ENCODE results near the gene TMEM114.
"Not testable (repeated sequence)": the region's sequence is repeated elsewhere in the genome, so short reads cannot be mapped to it uniquely, and the experiment has no call there.

The TMEM114 gene

GRCh38 chr16:8576141-8577004 lies 13.9 kb downstream of the TMEM114 start:
- no peak for DNase-seq (ENCODE audit: low read depth, low spot score)

- DNase-seq (ENCODE audit: low read depth, low spot score): no peak
Observed at GRCh38 chr16:8575399-8575798, 14.9 kb downstream of the TMEM114 start.

- no peak for DNase-seq (ENCODE audit: low read depth, low spot score)
Observed at GRCh38 chr16:8572919-8573724, 17.2 kb downstream of the TMEM114 start.

- DNase-seq (ENCODE audit: low read depth, low spot score): no peak
Observed at GRCh38 chr16:8572063-8572918, 18.0 kb downstream of the TMEM114 start.

DNA sequence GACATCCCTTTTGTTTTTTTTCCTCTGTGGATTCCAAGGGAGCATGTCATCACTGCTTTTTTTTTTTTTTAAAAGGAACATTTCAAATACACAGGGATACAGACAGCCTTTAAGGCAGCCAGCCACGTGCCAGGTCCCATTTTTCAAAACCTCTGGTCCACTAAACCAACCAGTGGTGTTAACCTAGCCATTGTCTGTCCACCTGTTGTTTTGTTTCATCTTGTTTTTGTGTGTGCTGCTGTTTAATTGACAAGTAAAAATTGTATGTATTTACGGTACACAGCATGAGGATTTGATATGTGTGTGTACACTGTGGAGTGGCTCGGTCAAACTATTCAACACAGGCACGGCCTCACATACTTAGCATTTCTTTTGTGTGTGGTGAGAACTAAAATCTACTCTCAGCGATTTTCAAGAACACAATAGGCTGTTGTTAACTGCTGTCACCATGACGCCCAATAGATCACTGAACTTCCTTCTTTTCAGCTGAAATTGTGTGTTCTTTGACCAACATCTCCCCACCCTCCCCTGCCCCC lies 19.2 kb downstream of the TMEM114 start:
- no peak for DNase-seq (ENCODE audit: low read depth, low spot score)

DNA sequence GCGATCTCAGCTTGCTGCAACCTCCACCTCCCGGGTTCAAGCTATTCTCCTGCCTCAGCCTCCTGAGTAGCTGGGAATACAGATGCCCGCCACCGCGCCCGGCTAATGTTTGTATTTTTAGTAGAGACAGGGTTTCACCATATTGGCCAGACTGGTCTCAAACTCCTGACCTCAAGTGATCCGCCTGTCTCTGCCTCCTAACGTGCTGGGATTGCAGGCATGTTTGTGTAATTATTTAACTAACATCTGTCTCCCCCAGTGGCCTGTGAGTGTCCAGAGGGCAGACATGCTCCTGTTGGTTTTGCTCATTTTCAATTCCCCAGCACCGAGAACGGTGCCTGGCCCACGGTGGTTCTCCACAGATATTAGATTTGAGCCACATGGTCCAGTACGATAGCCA lies 19.9 kb downstream of the TMEM114 start:
- not testable (repeated sequence) for DNase-seq (ENCODE audit: low read depth, low spot score)

DNA sequence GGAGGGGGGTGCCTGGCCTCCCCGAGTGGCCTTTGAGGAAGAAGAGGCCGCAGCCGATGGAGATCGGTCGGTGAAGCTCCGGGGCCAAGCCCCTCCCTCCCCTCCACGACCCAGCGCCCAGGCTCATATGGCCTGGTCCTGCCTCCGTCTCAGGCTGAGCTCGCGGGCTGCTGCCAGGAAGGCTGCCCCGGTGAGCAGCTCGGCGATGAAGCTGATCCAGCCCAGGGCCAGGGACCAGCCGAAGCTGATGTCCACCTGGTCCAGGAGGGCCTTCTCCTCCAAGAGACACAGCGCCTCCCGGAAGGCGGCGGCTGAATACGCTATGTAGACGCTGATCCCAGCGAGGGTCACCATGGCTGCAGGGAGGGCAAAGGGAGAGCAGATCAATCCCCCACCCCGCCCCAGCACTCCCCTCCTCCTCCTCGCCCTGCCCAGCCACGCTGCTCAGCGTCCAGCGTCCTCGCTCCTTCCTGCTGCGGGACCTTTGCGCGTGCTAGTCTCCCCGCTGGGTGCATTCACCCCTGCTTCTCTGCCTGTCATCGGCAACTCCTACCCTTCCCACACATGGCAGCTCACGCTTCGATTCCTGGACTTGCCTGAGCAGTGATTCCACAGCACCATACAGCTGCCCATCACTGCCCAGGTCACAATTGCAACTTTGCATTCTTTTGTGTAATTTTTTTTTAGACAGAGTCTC lies 20.5 kb downstream of the TMEM114 start:
- no peak for DNase-seq (ENCODE audit: low read depth, low spot score)

DNA sequence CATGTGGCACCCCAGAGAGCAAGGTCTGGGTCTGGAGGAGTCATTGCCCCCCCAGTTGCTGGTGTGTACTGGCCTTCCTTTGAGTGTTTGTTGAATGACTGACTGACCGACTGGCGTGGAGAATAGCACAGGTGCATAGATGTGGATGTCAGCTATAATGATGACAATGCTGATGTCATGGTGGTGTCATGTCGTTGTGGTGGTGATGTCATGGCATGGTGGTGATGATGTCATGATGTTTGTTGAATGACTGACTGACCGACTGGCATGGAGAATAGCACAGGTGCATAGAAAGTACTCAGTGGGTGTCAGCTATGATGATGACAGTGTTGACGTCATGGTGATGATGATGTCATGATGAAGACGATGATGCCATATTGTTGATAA lies 22.1 kb downstream of the TMEM114 start:
- DNase-seq (ENCODE audit: low read depth, low spot score): no peak

DNA sequence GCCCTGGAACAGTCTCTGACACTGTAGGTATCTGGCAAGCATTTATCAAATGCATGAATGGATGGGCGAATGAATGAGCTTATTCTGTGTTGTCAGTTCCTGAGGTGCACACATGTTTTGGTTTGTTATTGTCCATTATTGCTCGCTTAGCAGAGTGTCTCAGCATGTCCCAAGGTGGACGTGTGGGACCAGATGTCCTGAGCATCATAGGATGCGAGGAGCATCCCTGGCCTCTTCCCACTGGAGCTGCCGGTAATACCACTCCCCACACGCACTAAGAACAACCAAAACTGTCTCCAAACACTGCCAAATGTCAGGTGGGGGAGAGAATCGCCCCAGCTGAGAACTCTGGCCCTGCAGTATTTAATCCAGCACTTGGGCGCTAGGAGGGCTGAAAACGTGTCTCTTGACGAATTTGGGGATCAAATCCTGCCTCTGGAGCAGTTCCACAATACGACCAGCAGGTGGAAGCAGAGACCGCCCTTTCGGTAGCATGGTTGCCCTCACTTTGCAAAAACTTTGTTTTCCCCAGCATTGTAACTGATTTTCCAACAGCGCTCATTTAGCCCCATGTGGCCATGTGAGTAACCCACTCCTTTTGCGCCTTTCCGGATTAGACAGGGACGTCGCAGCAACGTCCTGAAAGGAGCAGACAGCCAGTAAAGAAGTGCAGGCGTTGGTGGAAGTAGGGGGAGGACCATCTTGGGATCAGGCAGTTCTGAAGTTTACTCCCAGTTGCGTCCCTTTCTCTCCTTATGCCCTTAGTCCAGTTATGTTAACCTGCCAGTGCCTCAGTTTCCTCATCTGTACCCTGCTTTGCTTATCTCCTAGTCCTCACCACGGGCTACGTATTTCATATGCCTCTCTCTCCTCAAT lies 22.7 kb downstream of the TMEM114 start:
- DNase-seq (ENCODE audit: low read depth, low spot score): peak; percentile 75

- no peak for DNase-seq (ENCODE audit: low read depth, low spot score)
Observed at GRCh38 chr16:8565498-8565897, 24.8 kb downstream of the TMEM114 start.

DNA sequence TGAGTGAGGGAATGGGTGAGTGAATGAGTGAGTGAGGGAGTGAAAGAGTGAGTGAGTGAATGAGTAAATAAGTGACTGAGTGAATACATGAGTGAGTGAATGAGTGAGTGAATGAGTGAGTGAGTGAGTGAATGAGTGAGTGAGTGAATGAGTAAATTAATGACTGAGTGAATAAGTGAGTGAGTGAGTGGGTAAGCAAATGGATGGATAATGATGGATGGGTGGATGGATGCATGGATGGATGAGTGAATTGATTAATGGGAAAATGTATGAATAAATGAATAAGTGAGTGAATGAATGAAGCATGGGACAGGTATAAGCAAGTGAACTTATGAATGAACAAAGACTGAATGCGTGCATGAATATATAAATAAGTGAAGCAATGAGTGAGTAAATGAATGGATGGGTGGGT lies 25.4 kb downstream of the TMEM114 start:
- DNase-seq (ENCODE audit: low read depth, low spot score): no peak

DNA sequence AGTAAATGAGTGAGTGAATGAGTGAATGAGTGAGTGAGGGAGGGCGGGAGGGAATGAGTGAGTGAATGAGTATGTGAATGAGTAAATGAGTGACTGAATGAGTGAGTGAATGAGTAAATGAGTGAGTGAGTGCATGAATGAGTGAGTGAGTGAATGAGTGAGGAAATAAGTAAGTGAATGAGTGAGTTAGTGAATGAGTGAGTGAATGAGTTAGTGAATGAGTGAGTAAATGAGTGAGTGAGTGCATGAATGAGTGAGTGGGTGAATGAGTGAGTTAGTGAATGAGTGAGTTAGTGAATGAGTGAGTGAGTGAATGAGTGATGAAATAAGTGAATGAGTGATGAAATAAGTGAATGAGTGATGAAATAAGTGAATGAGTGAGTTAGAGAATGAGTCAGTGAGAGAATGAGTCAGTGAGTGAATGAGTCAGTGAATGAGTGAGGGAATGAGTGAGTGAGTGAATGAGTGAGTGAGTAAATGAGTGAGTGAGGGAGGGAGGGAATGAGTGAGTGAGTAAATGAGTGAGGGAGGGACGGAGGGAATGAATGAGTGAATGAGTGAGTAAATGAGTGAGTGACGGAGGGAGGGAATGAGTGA lies 26.3 kb downstream of the TMEM114 start:
- DNase-seq (ENCODE audit: low read depth, low spot score): not testable (repeated sequence)

- no peak for DNase-seq (ENCODE audit: low read depth, low spot score)
Observed at GRCh38 chr16:8561496-8561895, 28.8 kb downstream of the TMEM114 start.

DNA sequence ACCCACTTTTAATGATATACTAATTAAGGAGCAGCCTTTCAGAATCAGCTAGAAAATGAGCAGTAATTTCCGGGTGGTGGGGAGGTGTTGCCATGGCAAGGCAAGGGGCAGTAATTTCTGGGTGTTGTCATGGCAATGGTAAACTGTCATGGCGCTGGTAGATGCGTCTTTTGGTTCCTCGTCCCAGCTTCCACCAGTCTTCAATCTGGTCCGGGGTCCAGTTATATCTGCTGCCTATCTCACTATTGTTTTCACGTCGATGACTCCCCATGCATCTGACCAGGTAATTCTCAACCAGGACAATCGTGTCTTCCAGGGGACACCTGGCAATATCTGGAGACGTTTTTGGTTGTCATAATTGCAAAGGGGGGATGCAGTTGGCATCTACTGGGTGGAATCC lies 34.9 kb downstream of the TMEM114 start:
- DNase-seq (ENCODE audit: low read depth, low spot score): no peak

GRCh38 chr16:8554881-8555280 lies 35.4 kb downstream of the TMEM114 start:
- DNase-seq (ENCODE audit: low read depth, low spot score): no peak

DNA sequence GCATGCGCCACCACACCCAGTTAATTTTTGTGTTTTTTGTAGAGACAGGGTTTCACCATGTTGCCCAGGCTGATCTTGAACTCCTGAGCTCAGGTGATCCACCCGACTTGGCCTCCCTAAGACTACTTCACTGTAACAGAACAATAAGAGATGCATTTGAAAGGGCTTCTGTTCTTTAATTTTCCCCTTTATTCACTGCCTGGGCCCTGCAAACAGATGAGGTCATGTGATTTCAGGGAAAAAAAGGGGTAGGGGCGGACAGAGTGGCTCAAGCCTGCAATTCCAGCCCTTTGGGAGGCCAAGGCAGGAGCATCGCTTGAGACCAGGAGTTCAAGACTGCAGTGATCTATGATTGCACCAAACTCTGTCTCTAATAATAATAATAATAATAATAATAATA lies 36.3 kb downstream of the TMEM114 start:
- DNase-seq (ENCODE audit: low read depth, low spot score): no peak

- DNase-seq (ENCODE audit: low read depth, low spot score): no peak
Observed at GRCh38 chr16:8552487-8553221, 37.7 kb downstream of the TMEM114 start.

DNA sequence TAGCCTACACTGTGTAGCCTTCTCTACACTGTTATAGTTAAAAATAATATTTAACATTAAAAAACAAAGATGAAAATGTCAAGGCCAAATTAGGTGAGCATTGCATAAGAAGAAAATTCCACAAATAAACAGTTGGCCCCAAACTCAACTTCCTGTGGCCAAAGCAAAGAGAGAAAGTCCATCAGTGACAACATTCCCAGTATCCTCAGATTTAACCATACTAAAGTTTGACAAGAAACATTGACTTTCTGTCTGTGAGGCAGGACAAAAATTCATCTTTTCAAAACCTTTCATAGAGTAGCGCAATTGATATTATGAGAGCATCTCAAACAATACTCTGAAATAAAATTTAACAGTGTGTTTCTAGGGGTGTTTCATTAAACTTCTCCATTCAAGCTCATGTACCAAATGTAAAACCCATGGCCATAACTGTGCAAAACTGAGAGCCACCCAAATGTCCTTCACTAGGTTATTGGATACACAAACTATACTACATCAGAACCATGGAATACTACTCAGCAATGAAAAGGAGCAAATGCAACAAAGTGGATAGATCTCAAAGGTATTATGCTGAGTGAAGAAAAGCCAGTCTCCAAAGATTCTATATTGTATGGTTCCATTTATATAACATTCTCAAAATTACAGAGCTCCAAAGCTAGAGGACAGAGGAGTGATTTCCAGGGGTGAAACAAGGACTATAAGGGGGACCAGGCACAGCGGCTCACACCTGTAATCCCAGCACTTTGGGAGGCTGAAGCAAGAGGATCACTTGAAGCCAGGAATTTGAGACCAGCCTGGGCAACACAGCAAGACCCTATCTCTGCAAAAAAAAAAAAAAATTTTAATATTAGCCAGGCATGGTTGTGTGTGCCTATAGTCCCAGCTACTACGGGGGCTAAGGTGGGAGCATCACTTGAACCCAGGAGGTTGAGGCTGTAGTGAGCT lies 38.7 kb downstream of the TMEM114 start:
- no peak for DNase-seq (ENCODE audit: low read depth, low spot score)
